Epithelial cell of prostate (primary cell): ENCODE measurements around the gene RHPN2.
A peak's percentile ranks its signal among the peaks of the same experiment; 100 is the strongest.
"Not testable (repeated sequence)": the region's sequence is repeated elsewhere in the genome, so short reads cannot be mapped to it uniquely, and the experiment has no call there.

Experiments
- DNase-seq: peaks from one replicate; pipeline ENCODE4 v3.0.0-alpha.2; 2011; ENCODE audit warnings: low read depth, low spot score
- H3K27ac ChIP-seq: fragments of 450-650 bp; 2 replicates; pipeline ENCODE4 v1.5.1; 2017; ENCODE audit warnings: mild to moderate bottlenecking

RHPN2 gene

DNA sequence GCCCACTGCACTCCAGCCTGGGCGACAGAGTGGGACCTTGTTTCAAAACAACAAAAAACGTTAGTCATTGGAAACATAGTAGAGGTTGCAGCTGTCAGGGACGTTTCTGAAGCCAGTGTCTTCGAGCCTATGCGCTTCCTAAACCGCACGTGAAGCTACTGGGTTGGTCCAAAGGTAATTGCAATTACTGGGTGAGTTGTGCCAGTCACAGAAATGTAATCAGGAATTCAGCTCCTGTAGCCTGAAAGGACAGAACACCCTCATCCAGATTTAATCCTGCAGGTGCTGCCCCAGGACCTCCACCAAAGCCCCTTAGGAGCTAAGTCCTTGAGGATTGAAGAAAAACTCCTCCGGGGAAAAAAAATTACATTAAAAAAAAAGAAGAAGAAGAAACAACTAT, 2.4 kb upstream of the RHPN2 start:
- no peak for DNase-seq
- no peak overlapping the region for H3K27ac ChIP-seq

- no peak overlapping the region for H3K27ac ChIP-seq
- DNase-seq, result no peak
Measured at GRCh38 chr19:33066543-33066942, 1.9 kb upstream of the RHPN2 start.

- no peak for DNase-seq
- no peak overlapping the region for H3K27ac ChIP-seq
Measured at GRCh38 chr19:33064458-33064791, 263 bp downstream of the RHPN2 start.

DNA sequence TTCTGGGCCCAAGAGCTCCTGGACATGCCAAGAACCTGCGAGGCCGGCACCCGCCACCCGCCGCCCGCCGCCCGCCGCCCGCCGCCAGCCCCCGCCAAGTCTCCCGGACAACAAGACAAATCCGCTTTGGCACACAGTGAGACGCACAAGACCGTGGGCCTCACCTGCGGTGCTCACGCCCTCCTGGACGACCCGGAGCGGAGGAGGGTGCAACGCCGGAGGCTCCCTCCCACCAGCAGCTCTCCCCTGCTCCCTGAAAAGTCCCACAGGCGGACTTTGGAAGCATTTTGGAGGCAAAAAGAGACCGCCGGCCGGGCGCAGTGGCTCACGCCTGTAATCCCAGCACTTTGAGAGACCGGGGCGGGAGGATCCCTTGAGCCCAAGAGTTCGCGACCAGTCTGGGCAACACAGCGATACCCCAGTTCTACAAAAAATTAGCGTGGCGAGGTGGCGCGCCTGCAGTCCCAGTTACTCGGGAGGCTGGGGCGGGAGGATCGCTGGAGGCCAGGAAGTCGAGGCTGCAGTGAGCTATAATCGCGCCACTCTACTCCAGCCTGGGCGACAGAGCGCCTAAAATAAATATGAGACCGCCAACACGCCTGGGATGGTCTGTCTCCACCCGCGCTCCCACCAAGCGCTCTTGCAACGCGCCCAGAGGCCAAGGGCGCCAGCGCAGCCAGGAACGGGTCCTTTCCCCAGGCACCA, 783 bp downstream of the RHPN2 start:
- H3K27ac ChIP-seq, result no peak overlapping the region
- DNase-seq, result no peak

DNA sequence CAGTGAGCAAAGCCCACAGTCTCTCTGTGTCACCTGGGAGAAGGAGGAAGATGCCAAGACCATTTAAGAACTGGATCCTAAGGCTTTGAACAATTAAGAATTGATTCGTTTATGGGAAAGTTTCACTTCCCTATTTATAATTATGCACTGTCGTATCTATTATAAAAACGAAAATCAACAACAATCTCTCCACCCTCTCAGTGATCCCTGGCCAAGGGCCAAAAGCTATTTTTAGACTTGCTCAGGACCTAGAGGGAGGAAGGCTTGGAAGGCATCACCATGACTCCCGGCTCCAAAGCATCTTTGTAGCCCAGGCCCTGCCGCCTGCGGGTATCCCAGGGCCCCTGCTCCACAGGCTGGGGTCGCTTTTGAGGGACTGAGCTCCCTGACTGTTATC, 1.3 kb downstream of the RHPN2 start:
- no peak overlapping the region for H3K27ac ChIP-seq
- no peak for DNase-seq

- DNase-seq, result no peak
- no peak overlapping the region for H3K27ac ChIP-seq
Measured at GRCh38 chr19:33062902-33063301, 1.8 kb downstream of the RHPN2 start.

DNA sequence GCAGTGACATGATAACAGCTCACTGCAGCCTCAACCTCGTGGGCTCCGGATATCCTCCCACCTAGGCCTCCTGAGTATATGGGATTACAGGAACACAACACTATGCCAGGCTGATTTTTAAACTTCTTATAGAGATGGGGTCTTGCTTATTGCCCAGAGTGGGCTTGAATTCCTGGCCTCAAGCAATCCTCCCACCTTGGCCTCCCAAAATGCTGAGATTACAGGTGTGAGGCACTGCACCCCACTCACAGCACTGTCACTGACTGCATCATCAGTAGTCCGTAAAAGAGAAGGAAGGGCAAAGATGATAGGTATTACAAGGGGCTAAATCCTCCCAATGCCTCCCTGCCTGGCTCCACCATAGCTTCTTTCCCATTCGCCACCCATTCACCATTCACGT, 4.1 kb downstream of the RHPN2 start:
- no peak overlapping the region for H3K27ac ChIP-seq
- no peak for DNase-seq

- H3K27ac ChIP-seq, result no peak overlapping the region
- DNase-seq, result no peak
Measured at GRCh38 chr19:33055718-33056117, 9.0 kb downstream of the RHPN2 start.

DNA sequence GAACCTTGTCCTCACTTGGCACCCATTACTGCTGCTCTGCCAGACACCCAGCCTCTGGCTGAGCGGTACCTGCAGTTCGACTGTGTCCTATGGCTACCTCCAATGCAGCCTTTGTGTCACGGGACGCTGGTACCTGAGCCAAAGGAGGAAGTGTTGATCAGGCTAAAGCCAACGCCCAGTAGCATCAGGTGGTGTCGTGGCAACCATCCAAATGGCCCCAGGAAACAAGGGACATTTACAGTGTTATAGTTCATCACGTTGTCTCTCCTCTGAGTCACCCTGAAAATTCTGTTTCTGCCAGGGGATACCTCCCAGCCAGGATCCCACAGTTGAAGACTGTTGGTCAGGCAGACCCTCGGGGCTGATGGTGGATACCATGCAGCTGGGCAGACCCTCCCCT, 10.1 kb downstream of the RHPN2 start:
- H3K27ac ChIP-seq, result peak overlapping the region; percentile 12
- peak; percentile 63 for DNase-seq

DNA sequence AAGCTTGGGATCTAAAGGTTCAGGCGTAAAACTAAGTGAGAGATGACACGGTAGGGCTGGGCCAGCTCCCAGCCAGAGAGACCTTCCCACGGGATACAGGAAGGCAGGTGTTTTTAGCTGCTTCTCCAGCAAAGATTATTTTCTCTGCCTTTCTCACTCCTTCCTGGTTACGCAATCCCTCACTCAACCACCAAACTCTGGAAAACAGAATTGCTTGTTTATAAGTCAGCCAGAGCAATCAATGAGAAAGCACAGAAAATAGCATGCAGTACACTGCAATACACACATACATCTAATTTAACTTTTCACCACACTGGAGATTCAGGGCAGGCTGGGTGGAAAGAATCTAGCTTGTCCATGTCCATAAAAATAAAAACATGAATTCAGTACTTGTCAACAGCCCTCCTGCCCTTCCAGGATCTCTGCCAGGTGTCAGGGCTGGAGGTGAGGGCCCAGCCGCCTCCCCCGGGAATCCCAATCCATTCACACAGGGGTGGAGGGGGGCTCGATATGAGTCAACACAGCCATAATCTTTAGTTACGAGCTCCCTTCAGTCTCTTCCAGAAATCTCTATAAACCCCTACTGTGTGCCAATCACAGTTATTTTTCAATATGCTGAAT, 12.2 kb downstream of the RHPN2 start:
- no peak for DNase-seq

DNA sequence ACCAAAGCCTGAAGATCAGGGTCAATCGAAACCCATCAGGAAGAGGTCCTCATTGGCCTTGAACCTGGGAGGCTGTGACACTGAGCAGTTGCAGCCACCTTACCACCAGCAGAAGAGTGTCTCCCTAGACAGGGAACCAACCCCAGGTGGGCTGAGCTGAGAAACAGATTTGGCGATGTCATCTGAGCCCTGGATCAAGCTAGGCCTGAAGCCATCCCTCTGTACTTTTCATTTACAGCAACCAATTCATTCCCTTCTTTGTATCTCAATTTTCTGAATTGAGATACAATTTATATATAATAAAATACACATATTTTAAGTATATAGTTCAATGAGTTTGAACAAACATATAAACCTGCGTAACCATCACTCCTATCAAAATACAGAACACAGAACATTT, 14.6 kb downstream of the RHPN2 start:
- H3K27ac ChIP-seq, result no peak overlapping the region
- no peak for DNase-seq

More for the DNA sequence above, 12.2 kb downstream of the RHPN2 start:
- peak overlapping the region; percentile 51 for H3K27ac ChIP-seq

DNA sequence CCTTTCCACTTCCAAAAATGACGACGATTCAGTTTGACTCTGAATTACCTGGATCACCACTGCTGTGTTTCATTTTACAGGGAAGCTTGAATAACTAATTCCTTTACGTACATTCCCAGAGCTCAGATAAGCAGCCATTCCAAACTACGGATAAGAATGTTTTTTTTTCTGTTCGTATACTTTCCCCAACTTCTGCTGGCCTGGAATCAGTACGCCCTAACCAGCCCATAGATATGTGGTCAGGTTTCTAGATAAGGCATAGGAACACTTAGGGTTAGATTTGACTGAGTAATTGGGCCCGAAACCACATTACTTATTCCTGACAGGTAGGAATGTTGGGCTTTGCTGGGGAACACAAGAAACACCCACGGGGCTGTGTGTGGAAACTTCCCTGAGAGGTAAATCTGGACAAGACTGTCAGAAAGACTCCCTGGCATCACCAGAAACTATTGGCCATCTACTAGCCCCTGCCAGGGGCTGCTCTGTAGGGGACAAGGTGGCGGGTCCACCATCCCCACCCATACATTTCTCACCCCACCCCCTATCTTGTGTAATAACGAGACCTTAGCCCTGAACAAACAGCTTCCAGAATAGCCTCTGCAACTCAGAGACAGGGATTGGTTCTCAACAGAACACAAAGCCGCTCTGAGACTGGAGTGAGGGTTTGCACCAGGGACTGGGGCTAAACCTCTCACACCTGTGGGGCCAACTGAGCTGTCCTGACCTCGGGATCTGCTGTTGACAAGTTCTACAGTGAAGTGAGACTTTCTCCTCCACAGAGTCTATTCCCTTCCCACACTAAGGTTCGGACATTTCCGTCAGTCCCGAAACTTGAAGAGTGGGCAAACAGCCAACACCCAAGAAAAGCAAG, 15.6 kb downstream of the RHPN2 start:
- DNase-seq, result no peak
- no peak overlapping the region for H3K27ac ChIP-seq

DNA sequence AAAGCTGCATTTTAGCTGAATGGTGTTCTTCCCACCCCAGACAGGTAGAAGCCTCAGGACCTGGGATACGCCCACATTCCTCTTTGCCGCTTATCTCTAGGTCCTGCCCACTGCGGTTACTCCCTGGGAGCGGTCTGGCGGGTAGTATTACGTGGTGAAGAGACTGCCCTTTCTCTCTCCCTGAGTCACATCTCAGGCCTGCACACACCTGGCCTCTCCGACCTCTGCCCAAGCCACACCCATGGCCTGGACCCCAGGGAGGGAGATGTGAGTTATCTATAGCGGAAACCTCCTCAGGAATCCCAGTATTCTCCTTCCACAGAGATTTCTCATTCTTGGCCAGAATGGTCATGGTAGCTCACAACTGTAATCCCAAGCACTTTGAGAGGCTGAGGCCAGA, 17.3 kb downstream of the RHPN2 start:
- DNase-seq, result peak; percentile 64
- H3K27ac ChIP-seq, result peak overlapping the region; percentile 56

DNA sequence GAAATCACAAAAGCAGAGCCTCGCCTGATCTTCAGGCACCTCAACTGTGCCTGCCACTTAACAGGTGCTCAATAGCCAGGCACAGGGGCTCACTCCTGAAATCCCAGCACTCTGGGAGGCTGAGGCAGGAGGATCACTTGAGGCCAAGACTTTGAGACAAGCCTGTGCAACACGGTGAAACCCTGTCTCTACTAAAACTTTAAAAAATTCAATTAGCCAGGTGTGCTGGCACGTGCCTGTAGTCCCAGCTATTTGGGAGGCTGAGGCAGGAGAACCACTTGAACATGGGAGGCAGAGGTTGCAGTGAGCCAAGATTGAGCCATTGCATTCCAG, 22.9 kb downstream of the RHPN2 start:
- not testable (repeated sequence) for DNase-seq
- H3K27ac ChIP-seq, result peak overlapping the region; percentile 47

DNA sequence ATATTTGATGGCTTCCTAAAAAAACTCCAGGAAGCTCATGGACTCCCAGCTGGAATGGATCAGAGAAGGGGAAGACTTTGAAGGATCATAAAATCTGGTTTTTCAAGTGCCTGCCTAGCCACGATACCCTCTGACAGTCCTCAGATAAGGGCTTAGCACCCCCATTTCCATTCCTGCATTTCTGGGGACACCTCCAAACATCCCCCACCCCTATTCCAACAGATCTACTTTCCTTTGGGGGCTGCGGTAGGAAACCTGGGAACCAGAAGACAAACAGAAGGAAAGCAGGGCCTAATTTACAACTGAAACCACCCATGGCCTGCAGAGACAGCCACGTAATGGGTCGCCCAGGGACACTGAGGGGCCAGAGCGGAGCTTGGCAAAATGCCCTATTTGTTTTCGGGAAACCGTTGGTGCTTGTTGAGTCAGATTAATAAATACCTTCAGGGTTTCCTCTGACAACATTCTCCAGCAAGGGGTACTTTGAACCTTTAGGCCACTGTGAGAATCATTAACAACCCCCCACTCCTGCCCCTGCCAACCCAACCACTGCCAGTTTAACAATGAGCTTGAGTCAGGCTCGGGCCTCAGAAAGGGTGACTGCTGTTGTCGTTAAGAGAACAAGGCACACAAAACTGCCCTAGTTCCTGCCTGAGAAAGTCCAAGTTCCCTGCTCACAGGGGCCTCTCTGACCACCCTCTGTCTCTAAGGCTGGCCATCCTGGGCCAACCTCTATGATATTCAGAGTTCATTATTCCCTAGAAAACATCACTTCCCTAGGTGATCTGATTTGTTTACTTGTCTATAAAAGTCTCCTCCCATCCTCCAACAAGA, 23.5 kb downstream of the RHPN2 start:
- peak overlapping the region; percentile 47 for H3K27ac ChIP-seq

GRCh38 chr19:33039815-33040214, 24.9 kb downstream of the RHPN2 start:
- no peak for DNase-seq
- H3K27ac ChIP-seq, result no peak overlapping the region

More for the DNA sequence above, 23.5 kb downstream of the RHPN2 start:
- DNase-seq, result peak; percentile 51

GRCh38 chr19:33039108-33039599, 25.5 kb downstream of the RHPN2 start:
- H3K27ac ChIP-seq, result no peak overlapping the region
- no peak for DNase-seq

DNA sequence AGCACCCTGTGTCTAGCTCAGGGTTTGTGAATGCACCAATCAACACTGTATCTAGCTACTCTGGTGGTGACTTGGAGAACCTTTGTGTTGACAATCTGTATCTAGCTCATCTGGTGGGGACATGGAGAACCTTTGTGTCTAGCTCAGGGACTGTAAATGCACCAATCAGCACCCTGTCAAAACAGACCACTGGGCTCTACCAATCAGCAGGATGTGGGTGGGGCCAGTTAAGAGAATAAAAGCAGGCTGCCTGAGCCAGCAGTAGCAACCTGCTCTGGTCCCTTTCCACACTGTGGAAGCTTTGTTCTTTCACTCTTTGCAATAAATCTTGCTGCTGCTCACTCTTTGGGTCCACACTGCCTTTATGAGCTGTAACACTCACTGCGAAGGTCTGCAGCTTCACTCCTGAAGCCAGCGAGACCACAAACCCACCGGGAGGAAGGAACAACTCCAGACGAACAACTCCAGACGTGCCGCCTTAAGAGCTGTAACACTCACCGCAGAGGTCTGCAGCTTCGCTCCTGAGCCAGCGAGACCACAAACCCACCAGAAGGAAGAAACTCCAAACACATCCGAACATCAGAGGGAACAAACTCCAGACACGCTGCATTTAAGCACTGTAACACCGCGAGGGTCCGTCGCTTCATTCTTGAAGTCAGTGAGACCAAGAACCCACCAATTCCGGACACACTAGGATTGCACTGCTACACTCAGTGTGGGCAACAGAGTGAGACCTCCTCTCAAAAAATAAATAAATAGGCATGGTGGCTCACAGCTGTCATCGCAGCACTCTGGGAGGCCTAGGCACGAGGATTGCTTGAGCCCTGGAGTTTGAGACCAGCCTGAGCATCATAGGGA, 27.3 kb downstream of the RHPN2 start:
- not testable (repeated sequence) for DNase-seq, H3K27ac ChIP-seq

DNA sequence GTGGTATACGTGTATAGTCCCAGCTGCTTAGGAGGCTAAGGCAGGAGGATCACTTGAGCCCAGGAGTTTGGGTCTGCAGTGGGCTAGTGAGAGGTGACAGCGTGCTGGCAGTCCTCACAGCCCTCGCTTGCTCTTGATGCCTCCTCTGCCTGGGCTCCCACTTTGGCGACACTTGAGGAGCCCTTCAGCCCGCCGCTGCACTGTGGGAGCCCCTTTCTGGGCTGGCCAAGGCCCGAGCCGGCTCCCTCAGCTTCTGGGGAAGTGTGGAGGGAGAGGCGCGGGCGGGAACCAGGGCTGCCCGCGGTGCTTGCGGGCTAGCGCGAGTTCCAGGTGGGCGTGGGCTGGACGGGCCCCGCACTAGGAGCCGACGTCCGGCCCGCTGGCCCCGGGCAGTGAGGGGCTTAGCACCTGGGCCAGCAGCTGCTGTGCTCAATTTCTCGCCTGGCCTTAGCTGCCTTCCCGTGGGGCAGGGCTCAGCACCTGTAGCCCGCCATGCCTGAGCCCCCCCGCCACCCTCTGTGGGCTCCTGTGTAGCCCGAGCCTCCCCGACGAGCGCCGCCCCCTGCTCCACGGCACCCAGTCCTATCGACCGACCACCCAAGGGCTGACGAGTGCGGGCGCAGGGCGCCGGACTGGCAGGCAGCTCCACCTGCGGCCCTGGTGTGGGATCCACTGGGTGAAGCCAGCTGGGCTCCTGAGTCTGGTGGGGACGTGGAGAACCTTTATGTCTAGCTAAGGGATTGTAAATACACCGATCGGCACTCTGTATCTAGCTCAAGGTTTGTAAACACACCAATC, 28.1 kb downstream of the RHPN2 start:
- not testable (repeated sequence) for H3K27ac ChIP-seq, DNase-seq
